Mesenteric fat pad (tissue), 1 donor: Measurements from ENCODE around the gene COL2A1. TPM values are rescaled to one million over a fixed set of nuclear protein-coding genes. Genes with fewer than 3 reads are reported as not detected.

ENCODE experiments used
- DNase-seq: peaks from one replicate; pipeline ENCODE4 v3.0.0-alpha.2; 2020; ENCODE audit warnings: low spot score
- total RNA-seq: library from RNA; stranded (reverse); fragmentation: NEBNext Ultra II Directional; extraction: Animal tissue kit (Norgen Biotek cat#: 25700); gene quantifications from one replicate; pipeline ENCODE4 v1.2.1, GENCODE V29; 2021
- donor health status: DM: yes; HTN: yes; CAD: no.

Gene COL2A1
- total RNA-seq, 1 donor from 2014 or later: not detected

DNA sequence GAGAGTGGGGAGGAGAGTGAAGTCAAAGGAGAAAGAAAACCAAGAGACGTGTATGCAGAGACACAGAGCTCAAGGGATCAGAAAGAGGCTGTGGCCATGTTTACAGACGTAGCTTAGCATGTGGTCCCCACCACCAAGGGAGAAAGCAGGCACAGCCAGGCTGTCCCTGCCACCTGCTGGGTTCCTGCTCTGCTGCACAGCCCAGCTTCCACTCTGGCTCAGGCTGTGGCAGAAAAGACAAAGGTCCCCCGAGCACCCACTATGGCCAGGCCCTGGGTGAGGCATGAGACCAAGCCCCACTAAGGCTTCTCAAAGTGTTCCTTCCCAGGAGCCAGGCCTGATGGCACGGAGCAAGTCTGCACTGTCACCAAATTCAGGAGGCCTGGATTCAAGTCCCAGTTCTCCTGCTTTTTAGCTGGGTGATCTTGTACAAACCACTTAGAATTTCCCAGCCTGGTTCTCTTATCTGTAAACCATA lies 25.9 kb upstream of the COL2A1 start:
- DNase-seq: no peak

DNA sequence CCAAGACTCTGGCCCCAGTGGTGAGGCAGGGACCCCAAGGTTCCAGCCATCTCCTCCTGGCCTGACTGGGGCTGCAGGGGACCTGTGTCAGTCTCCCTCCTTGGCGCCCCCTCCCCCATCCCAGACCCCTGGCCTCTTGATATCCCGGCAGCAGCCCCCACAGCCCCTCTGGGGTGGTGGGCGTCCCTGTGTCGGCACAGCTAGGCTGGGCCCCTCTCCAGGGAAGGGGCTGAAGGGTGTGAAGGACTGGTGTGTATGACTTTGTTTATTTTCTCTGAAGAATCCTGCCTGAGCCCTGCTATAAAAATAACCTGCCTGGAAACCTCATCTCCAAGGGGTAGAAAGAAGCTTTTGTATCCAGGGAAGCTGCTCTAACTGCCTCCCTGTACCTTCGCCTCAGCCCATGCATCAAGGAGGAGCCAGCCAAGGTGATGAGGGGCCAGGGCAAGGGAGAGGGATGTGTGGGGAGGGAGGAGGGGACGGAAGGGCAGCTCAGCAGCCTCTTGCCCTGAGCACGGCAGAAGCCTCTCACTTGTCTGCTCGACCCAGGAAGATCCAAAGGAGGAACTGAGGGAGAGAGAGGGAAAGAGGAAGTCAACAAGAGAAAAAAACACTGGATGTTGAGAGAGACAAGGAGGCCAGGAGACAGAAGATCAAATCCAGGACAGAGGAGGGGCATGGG lies 25.4 kb upstream of the COL2A1 start:
- no peak for DNase-seq

DNA sequence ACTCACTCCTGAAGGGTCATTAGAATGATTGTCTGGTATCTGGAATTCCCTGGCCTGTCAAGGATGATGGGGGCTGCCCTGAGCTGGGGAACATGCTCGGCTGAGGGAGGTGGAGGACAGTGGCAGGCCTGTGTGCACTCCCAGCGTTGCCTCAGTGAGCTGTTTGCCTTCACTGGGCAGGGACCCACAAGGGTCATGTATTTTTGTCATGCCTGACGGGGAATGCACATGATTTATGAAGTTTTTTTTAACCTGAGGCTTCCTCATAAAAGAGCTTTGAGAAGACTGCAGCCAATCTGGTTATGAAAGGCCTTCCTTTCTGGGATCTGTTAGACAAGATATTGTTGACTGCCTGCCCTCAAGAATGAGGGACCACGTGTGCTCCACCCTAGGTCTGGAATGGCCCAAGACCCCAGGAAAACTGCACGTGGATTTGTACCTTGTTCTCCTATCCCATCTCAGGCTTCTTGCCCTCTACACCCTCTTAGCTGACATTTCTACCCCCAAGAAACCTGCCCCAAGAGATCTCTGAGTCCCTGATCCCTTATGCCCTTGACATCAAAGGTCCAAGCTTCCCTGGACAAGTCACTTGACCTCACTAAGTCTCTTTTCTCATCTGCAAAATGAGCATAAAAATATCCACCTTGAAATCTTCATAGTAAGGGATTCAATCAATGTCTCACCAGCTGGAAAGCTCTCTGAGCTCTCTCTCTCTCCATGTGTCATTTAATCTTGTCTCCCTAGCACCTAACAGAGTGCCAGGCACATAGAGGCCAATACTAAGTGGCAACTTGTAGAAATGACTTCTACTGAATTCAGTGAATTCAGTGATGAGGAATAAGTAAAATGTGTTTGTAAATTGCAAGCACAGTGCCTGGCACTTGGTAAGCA lies 24.5 kb upstream of the COL2A1 start:
- no peak for DNase-seq

DNA sequence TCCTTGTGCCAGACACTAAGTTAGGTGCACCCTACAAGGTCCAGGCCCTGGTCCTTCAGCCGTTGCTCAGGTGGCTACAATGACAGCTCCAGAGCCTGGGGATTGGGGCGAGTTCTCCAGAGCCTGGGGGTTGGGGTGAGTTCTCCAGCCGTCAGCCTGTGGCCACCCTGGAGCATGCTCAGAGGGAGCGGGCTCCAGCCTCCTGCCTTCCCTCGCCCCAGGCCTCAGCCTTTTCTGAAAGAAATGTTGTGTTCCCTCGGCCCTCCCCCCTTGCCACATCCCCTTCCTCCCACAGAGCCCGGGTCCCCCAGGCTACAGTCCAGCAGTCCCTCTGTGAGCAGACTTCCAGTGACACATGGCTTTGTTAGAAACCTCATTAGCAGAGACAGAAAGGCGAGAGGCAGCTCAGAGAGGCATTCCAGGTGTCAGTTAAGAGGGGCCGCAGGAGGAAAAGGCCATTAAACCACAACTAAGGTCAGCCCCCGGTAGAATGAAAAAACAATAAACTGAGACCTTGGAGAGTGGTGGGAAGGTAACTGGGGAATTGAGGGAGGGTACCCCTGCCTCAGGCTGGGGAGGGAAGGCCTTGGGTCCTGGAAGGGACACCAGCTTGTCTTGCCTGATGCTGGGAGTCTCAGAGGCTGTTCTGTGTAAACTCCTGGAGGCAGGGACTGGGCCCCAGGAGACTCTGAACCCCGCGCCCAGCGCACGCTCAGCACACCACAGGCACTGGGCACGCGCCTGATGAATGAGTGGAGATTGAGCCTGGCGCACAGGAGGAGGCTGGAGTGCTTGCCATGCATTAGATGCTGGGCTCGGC lies 23.1 kb upstream of the COL2A1 start:
- no peak for DNase-seq

DNA sequence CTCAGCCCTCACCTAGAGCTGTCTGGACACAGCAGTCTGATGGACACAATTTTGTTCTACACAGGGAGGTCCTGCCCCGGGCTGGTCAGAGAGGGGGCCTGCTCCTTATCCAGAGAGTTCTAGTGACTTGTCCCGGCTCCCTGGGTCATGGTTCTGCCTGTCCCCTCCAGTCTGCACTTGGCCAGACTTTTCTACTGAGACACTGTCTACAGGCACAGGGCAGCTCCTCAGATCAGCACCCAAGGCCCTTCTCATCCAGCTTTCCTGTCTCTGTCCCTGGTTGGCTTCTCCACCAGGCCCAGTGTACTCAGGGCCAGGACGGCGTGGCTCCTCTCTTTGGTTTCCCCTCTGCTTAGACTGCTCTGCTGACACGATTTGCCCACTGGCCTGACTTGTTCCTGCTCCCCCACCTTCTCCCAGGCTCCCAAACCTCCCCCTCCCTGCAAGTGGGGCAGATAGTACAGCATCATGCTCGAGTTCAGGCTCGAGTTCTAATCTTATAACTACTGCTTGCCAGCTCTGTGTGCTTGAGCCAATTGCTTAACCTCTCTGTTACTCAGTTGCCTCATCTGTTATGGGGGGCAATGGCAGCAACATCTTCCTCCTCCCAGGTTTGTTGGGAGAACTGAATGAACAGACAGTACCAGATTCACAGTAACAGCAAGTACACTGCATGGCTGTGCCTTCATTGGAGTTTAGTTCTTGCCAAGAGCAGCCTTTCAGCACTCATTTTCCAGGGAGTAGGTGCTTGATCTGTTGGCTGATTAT lies 22.0 kb upstream of the COL2A1 start:
- no peak for DNase-seq

DNA sequence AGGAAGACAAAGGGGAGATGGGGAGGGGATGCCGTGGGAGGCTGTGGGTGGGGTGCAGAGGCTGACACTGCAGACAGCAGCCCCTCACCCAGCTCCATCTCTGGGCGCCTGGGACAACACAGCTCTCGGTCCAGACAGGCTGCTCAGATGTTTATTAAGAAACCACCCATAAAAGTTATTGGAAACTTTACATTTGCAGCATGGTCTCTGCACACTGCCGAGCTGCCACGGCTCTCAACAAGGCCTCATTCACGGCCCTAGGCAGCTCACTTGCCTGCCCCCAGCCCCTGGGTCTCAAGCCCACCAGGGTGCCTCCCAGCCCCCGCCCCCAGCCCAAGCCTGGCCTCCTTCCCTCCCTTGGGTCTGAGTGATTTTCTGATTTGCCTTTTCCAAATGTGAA lies 21.0 kb upstream of the COL2A1 start:
- no peak for DNase-seq

DNA sequence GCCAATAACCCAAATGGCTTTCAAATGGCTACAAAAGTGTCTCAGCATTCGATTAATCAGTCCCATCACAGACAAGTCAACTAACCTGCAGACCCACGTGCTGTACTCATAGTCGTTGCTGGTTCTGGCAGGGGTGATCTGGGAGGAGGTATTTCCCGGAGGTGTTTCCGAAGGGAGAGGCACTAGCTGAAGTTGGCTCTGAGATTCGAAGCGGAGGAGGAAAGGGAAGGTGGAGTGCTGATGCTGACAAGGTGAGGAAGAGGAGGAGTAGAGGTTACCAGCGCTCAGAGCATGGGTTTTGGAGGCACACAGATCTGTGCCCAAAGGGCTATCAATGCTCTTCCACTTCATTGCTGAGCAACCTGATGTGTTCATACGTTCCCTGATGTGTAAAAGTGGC lies 20.5 kb upstream of the COL2A1 start:
- no peak for DNase-seq

DNA sequence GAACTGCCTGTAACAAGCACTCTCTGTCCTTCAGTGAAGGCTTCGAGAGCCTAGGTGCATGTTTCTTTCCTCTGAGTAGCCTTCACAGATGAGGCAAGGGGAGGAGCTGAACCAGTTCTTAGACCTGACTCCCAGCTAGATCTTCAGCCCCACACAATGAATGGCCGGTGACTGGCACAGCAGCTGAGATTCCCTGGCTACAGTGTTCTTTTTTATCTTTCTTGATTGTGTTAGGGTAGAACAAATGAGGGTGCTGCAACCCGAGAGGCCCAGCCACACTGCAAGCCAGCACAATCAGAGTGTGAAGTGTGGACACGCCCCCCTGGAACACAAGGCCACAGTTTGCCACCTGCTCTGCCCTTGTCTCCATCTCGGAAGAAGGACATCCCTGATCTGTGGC lies 19.1 kb upstream of the COL2A1 start:
- DNase-seq: no peak

DNA sequence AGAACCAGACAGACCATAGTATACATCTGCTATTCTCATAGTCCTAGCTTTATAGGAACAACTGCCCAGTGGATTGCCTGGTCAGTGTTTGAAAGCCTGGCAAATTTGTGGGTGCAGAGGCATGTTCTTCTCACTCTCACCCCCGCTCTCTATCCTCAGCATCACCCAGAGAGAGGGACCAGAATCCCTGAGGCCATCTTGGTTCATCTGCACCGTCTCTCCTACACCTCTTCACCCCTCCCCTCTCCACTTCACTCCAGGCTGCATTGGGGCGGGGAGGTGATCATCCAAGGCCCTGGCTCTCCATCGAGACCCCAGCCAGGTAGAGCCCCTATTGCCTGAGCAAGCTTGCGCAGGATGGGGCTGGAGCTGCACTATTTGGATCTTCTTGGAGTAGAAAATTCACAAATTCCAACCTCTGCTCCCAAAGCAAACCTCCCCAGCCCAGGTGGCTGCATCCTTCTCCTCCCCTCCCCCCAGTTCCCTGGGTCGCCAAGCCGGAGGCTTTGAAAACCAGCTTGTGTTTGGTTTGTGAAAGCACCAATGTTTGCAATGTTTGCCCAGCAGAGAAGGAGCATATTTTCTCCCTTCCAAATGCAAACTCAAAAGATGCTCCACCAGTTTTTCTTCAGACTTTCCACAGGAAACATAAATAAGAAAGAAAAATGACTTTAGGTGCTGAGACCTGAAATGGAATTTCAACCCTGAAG lies 18.6 kb upstream of the COL2A1 start:
- DNase-seq: no peak

DNA sequence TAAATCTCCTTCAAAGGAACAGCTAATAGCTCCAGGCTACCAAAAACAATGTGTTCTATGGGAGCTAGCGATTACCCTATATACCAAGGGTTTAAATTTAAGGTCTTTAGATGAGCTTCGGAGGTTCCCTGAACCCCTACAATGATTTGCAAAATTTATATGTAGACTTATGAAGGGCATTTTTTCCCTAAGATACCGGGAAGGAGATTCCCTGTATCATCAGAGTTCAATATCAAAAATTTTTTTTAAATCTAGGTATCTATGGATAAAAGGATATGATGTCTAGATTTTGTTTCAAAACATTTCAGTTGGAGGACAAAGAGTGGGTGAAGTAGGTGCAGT lies 17.9 kb upstream of the COL2A1 start:
- DNase-seq: no peak

DNA sequence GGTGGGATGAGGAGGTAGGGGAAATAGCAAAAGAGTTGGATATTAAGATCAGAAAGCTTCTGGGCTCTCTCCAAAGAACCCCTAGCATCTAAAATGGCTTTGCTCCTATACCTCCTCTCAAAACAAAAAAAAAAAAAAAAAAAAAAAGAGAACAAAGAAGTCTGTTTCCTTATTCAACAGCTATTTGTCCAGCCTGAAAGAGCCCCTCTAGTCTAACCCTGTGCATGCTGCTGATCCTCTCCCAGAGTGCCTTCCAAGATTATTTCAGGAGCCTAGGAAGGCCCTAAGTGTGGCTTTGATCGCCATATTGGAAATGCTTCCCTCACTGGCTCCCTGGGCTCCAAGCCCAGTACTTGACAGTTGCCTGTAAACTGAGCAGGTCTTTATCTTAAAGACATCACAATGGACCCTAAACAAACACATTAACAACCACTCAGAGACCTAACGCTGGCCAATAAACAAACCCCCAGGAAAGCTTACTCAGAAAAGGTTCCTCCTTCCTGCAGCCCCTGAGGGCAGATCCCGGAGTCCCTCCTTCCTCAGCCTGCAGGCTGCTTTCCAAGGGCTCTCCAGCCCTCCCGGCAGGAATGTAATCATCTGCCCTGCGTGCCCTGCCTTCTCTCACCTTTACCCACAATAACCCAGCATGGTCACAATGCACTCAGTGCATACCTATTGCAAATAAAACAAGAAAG lies 17.4 kb upstream of the COL2A1 start:
- DNase-seq: no peak

DNA sequence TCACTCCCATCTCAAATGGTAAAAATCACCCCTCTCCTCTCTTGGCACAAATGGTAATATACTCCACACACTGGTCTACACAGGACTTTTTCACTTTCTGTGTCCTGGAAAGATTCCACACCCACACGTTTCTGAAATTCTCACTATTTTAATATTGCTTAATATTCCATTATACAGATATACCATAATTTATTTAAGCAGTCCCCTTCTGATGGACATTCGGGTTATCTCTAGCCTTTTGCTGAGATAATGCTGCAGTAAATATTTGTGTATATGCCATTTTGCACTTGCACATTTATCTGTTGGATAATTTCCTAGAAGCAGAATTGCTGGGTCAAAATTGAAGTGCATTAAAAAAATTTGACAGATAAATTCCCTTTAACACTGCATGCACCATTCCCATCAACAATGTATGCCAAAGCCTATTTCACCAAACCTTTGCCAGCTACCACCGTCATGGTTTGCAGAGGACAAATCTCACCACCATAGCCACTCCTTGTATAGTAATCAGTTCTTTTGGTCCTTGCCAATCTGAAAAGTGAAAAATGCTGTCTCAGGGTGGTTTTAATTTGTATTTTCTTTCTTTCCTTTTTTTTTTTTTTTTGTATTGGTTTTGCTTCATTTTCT lies 15.5 kb upstream of the COL2A1 start:
- no peak for DNase-seq

DNA sequence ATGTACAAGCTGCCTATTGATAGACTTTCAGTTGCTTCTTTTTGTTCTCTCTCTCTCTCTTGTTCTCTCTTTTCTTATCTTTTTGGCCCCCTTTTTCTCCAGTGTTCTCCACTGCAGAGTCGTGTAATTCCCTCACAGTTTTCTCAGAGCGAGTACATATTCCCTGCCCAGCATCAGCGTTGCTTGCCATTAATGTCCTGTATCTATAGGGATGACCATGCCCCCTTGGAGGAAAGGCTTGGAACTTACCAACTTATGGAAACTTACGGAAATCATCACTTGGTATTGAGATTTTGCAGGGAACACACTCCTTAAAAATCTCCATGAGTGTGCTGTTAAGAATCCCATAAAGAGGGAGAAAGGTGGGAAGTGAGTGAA lies 14.3 kb upstream of the COL2A1 start:
- DNase-seq: no peak

DNA sequence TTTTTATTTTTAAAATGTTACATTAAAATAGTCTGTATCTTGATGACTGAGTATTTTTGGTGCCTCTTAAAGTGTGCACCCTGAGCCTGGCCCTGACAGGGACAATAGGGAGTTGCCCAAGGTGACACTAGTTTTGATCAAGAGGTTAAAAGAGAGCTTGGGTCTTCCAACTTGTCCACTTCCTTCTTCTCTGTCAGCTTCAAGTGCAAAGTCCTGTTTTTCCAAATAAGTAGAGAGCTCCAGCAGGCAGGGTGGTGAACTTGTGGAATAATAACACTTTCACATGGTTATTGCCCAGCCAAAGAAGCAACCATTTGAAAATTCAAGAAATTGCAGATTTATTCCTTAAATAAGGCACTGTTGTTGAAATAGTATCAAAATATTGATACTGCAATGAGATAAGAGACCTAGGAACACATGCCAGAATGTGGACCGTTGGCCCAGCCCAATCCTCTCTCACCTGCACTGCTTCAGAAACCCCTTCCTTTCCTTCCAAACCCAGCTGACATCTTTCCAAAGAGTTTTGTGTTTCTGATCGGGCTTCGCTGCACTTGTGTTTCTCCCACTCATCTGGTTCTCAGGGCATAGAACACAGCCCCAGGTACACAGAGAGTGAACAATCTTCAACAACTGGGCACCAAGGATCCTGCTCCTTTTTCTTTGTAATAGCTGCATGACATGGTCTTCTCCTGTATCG lies 13.8 kb upstream of the COL2A1 start:
- no peak for DNase-seq

DNA sequence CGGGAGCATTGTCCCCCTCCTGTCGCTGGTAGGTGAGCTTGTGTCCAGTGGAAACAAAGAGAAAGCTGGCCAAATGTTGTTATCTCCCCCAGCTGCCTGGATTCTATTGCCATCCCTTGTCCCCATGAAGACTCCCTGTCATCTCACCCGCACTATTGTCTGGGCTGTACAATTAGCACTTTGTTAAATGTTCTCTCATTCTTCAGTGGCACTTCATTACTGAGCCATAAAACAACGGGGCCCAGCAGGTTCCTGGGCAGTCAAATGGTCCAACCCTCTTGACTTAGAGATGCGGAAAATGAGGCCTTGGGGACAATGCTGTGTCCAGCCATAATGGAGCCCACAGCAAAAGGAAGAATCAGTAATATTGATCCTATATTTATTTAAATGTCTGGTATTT lies 13.2 kb upstream of the COL2A1 start:
- no peak for DNase-seq

DNA sequence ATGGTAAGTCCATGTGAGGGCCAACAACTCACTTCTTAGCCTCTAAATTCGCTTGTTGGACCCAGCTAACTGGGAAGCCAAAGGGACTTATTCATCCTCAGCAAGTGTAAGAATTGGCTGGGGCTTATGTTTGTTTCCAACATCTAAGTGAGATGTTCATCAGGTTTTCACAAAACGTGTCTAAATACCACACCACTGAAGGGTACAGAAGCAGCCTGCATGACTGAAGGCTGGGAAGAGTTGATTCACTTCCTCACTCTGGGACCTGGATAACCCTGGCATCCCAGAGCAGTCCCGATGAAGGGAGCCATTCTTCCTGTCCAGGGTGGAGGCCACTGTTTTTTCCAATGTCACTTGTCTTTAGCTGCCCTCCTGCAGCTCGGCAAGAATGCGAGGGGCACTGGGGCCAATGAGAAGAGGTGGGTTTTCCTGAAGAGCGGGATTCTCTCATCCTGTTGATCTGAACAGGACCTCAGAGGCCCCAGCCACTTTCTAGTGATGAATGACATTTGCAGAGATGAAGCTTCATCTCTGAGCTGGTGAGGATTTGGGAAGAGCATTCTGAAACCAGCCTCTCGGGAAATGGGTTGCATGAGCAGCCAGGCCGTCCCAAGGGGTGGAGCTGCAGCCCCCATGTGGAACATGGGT lies 12.2 kb upstream of the COL2A1 start:
- no peak for DNase-seq

DNA sequence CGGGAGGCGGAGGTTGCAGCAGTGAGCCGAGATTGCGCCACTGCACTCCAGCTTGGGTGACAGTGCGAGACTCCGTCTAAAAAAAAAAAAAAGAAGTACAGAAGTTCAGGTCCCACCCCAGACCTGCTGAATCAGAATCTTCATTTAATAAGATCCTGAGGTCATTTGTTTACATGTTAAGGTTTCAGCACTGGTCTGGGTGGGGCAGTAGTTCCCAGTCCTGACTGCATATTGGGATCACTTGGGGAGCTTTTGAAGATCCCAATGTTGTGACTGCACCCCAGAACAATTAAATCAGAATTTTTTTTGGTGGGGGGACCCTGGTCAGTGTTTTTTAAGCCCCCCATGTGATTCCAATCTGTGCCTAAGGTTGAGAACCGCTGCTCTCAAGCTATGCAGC lies 11.7 kb upstream of the COL2A1 start:
- DNase-seq: no peak

DNA sequence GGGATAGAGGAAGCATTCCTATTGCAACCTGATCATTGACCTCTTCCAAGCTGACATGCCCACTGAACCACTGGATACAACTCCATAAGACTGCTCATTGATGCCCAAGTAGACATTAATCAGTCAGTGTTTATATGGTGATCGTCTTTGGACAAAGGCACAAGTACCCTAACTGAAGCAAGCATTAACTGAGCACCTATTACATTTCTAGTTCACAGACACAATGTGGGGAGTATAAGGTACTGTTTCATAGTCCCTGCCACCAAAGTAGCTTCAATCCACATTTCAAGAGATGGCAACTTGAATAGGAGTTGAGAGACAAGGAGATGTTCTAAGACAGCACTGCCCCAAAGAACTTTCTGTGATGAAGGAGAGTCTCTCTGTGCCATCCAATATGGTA lies 10.9 kb upstream of the COL2A1 start:
- DNase-seq: no peak
